Neural cell (in vitro differentiated cells): ENCODE measurements around the gene ADISSP. TPM values are rescaled to one million over a fixed set of nuclear protein-coding genes. Genes with fewer than 3 reads are reported as not detected.
A peak's percentile ranks its signal among the peaks of the same experiment; 100 is the strongest.

Experiments
- H2AFZ ChIP-seq: fragments of 200-600, 300-800 bp; sonication (generic), shearing (Covaris generic); 2 replicates; pipeline ENCODE4 v1.6.0; 2014; ENCODE audit warnings: low read depth, mild to moderate bottlenecking, antibody characterized with exemption, low read length, moderate library complexity
- H3F3A ChIP-seq: fragments of 200-600 bp; shearing (Covaris generic); 2 replicates; pipeline ENCODE4 v1.6.1; 2016; ENCODE audit warnings: mild to moderate bottlenecking, moderate library complexity, mixed read lengths, antibody characterized with exemption, low read length; ENCODE audit not compliant: insufficient read depth, poor library complexity, severe bottlenecking
- H3K27ac ChIP-seq: fragments of 200-600, 300-800 bp; sonication (generic), shearing (Covaris generic); 2 replicates; pipeline ENCODE4 v1.5.1; 2014; ENCODE audit warnings: mild to moderate bottlenecking, low read length, moderate library complexity
- H3K27me3 ChIP-seq: fragments of 300-800, 200-600 bp; sonication (generic), shearing (Covaris generic); 2 replicates; pipeline ENCODE4 v1.6.0; 2014; ENCODE audit warnings: mild to moderate bottlenecking, low read depth, low read length, moderate library complexity; ENCODE audit not compliant: insufficient read depth
- H3K36me3 ChIP-seq: fragments of 300-800, 200-600 bp; sonication (generic), shearing (Covaris generic); 2 replicates; pipeline ENCODE4 v1.5.1; 2014; ENCODE audit warnings: mild to moderate bottlenecking, antibody characterized with exemption, low read length, moderate library complexity; ENCODE audit not compliant: insufficient read depth
- H3K4me2 ChIP-seq: fragments of 300-800, 200-600 bp; sonication (generic), shearing (Covaris generic); 2 replicates; pipeline ENCODE4 v1.6.0; 2014; ENCODE audit warnings: mild to moderate bottlenecking, low read length
- H3K4me3 ChIP-seq: fragments of 300-800, 200-600 bp; sonication (generic), shearing (Covaris generic); 2 replicates; pipeline ENCODE4 v1.5.1; 2014; ENCODE audit warnings: mild to moderate bottlenecking, low read length, moderate library complexity
- H3K79me2 ChIP-seq: fragments of 200-600 bp; shearing (Covaris generic); replicated peaks from 2 replicates; pipeline ENCODE4 v1.6.0; 2014; ENCODE audit warnings: mild to moderate bottlenecking, low read length, moderate library complexity; ENCODE audit not compliant: insufficient read depth
- H3K9ac ChIP-seq: fragments of 300-800, 200-600 bp; sonication (generic), shearing (Covaris generic); 2 replicates; pipeline ENCODE4 v1.6.1; 2016; ENCODE audit warnings: mild to moderate bottlenecking, low read length, mixed read lengths
- H3K9me2 ChIP-seq: fragments of 200-600 bp; shearing (Covaris generic); 2 replicates; pipeline ENCODE4 v1.6.1; 2016; ENCODE audit warnings: mild to moderate bottlenecking, low read length, mixed read lengths; ENCODE audit not compliant: insufficient read depth
- H3K9me3 ChIP-seq: fragments of 200-600, 300-800 bp; sonication (generic), shearing (Covaris generic); 2 replicates; pipeline ENCODE4 v1.6.1; 2016; ENCODE audit warnings: mild to moderate bottlenecking, mixed run types, low read length, moderate library complexity, mixed read lengths
- H4K20me1 ChIP-seq: fragments of 200-600 bp; shearing (Covaris generic); 2 replicates; pipeline ENCODE4 v1.6.1; 2016; ENCODE audit warnings: mild to moderate bottlenecking, mixed run types; ENCODE audit not compliant: insufficient read depth
- CTCF ChIP-seq: fragments of 450-650 bp; IDR thresholded peaks from 2 replicates; pipeline ENCODE4 v1.5.1; 2014; ENCODE audit warnings: antibody characterized with exemption, mild to moderate bottlenecking, moderate library complexity; ENCODE audit not compliant: poor library complexity, severe bottlenecking
- EP300 ChIP-seq: fragments of 450-650 bp; conservative IDR thresholded peaks from 2 replicates; pipeline ENCODE4 v1.6.1; 2014; ENCODE audit warnings: antibody characterized with exemption, mild to moderate bottlenecking, moderate library complexity; ENCODE audit not compliant: poor library complexity, severe bottlenecking
- EZH2 ChIP-seq: fragments of 200-600, 300-800 bp; shearing (Covaris generic), sonication (generic); IDR thresholded peaks from 2 replicates; pipeline ENCODE4 v1.6.1; 2014; ENCODE audit warnings: antibody characterized with exemption, low read length, borderline replicate concordance, mild to moderate bottlenecking; ENCODE audit not compliant: insufficient read depth, poor library complexity, severe bottlenecking
- MXI1 ChIP-seq: fragments of 450-650 bp; conservative IDR thresholded peaks from 2 replicates; pipeline ENCODE4 v1.6.1; 2014; ENCODE audit warnings: antibody characterized with exemption, mild to moderate bottlenecking; ENCODE audit not compliant: poor library complexity, severe bottlenecking
- POLR2AphosphoS5 ChIP-seq: IDR thresholded peaks from 2 replicates; pipeline ENCODE4 v1.6.1; 2012
- RAD21 ChIP-seq: fragments of 450-650 bp; conservative IDR thresholded peaks from 2 replicates; pipeline ENCODE4 v1.6.1; 2014; ENCODE audit warnings: antibody characterized with exemption, mild to moderate bottlenecking, moderate library complexity
- REST ChIP-seq: IDR thresholded peaks from 2 replicates; pipeline ENCODE4 v1.6.1; 2012; ENCODE audit warnings: borderline replicate concordance
- SMC3 ChIP-seq: fragments of 450-650 bp; conservative IDR thresholded peaks from 2 replicates; pipeline ENCODE4 v1.6.1; 2014; ENCODE audit warnings: antibody characterized with exemption, mild to moderate bottlenecking, moderate library complexity; ENCODE audit not compliant: poor library complexity
- TAF1 ChIP-seq: IDR thresholded peaks from 2 replicates; pipeline ENCODE4 v1.6.1; 2012; ENCODE audit warnings: low read depth
- polyA plus RNA-seq: library from polyadenylated mRNA; depleted of rRNA; stranded (reverse); fragments of >200 nt; gene quantifications from 2 replicates; pipeline ENCODE4 v1.2.3, GENCODE V29; 2014

Gene ADISSP
- polyA plus RNA-seq, 1 donor from 2014 or later, result 39.8 TPM

GRCh38 chr20:3777381-3777715 is 9.8 kb upstream of the ADISSP start:
- no peak overlapping the region for H3K27ac ChIP-seq
- H2AFZ ChIP-seq, result no peak overlapping the region
- no peak overlapping the region for H3K4me2 ChIP-seq
- H3K9me3 ChIP-seq, result no peaks in the 10 kb centered on the region
- H3F3A ChIP-seq, result no peaks in the 10 kb centered on the region
- H3K4me3 ChIP-seq, result peak overlapping the region; percentile 56
- no peaks in the 10 kb centered on the region for H3K79me2 ChIP-seq
- peaks cover 34% of the 10 kb centered on the region for H3K27me3 ChIP-seq
- H4K20me1 ChIP-seq, result no peaks in the 10 kb centered on the region
- no peaks in the 10 kb centered on the region for H3K36me3 ChIP-seq
- peak overlapping the region; percentile 23 for H3K9ac ChIP-seq
- H3K9me2 ChIP-seq, result no peaks in the 10 kb centered on the region
- no peak for TF ChIP-seq RAD21
- no peak for TF ChIP-seq POLR2AphosphoS5
- TF ChIP-seq TAF1, result no peak

GRCh38 chr20:3775457-3776108 is 8.0 kb upstream of the ADISSP start:
- TF ChIP-seq CTCF (no peak), SMC3 (no peak), EZH2 (no peak)
- Histone ChIP-seq H3K9me2 (no peaks in the 10 kb centered on the region), H3K79me2 (no peaks in the 10 kb centered on the region), H2AFZ (no peak overlapping the region), H3F3A (no peaks in the 10 kb centered on the region), H3K36me3 (no peaks in the 10 kb centered on the region), H3K9ac (no peak overlapping the region), H3K4me3 (no peak overlapping the region), H3K9me3 (no peaks in the 10 kb centered on the region), H3K4me2 (no peak overlapping the region), H3K27me3 (peaks cover 34% of the 10 kb centered on the region), H4K20me1 (no peaks in the 10 kb centered on the region), H3K27ac (no peak overlapping the region)

GRCh38 chr20:3771552-3772058 is 4.1 kb upstream of the ADISSP start:
- no peak overlapping the region for H3K4me3 ChIP-seq
- peaks cover 8% of the 10 kb centered on the region for H3K27me3 ChIP-seq
- no peak overlapping the region for H3K27ac ChIP-seq
- H3K9ac ChIP-seq, result no peak overlapping the region
- no peak overlapping the region for H2AFZ ChIP-seq
- H3F3A ChIP-seq, result no peaks in the 10 kb centered on the region
- no peaks in the 10 kb centered on the region for H3K9me3 ChIP-seq
- no peak overlapping the region for H3K4me2 ChIP-seq
- H3K79me2 ChIP-seq, result peaks cover 7% of the 10 kb centered on the region
- H4K20me1 ChIP-seq, result no peaks in the 10 kb centered on the region
- no peaks in the 10 kb centered on the region for H3K9me2 ChIP-seq
- no peaks in the 10 kb centered on the region for H3K36me3 ChIP-seq
- TF ChIP-seq REST (no peak), CTCF (no peak), TAF1 (no peak), RAD21 (no peak), EP300 (no peak), SMC3 (no peak), EZH2 (no peak), POLR2AphosphoS5 (no peak), MXI1 (no peak)
